ENCODE results near the gene TTC28.
"Not testable (repeated sequence)": the region's sequence is repeated elsewhere in the genome, so short reads cannot be mapped to it uniquely, and the experiment has no call there.

TTC28 gene

GRCh38 chr22:28514321-28514821 lies 165.3 kb downstream of the TTC28 start:
- Histone ChIP-seq H3F3A (ENCODE audit: insufficient read depth) (no peaks in the 10 kb centered on the region), H3K9ac (ENCODE audit: low read length) (no peak overlapping the region), H2AFZ (ENCODE audit: low read depth, low read length, severe bottlenecking) (no peak overlapping the region), H3K4me2 (ENCODE audit: low read depth, low read length, poor library complexity, severe bottlenecking) (no peak overlapping the region), H3K27me3 (ENCODE audit: low read length) (no peaks in the 10 kb centered on the region), H3K9me3 (ENCODE audit: insufficient read depth, low read length) (no peaks in the 10 kb centered on the region), H3K9me2 (replicated peaks; ENCODE audit: insufficient read depth, low read length) (no peaks in the 10 kb centered on the region), H4K20me1 (ENCODE audit: low read depth, low read length) (no peaks in the 10 kb centered on the region), H3K4me3 (ENCODE audit: insufficient read depth, low read length, poor library complexity, severe bottlenecking) (no peak overlapping the region), H3K36me3 (ENCODE audit: low read length) (no peaks in the 10 kb centered on the region), H3K79me2 (ENCODE audit: insufficient read depth, low read length) (no peaks in the 10 kb centered on the region), H3K27ac (ENCODE audit: low read depth, low read length) (no peak overlapping the region)
- TF ChIP-seq CTCF (IDR thresholded peaks at IDR 0.05; ENCODE audit: insufficient read depth, low read length, poor library complexity, severe bottlenecking) (no peak), EZH2phosphoT487 (conservative IDR thresholded peaks at IDR 0.05; ENCODE audit: low read length) (no peak)

GRCh38 chr22:28512387-28512786 lies 167.3 kb downstream of the TTC28 start:
- not testable (repeated sequence) for H3K4me2 ChIP-seq (ENCODE audit: low read depth, low read length, poor library complexity, severe bottlenecking); H3K9ac ChIP-seq (ENCODE audit: low read length)

GRCh38 chr22:28507896-28508295 lies 171.7 kb downstream of the TTC28 start:
- Histone ChIP-seq H3K79me2 (ENCODE audit: insufficient read depth, low read length) (no peaks in the 10 kb centered on the region), H3K9me2 (replicated peaks; ENCODE audit: insufficient read depth, low read length) (no peaks in the 10 kb centered on the region), H4K20me1 (ENCODE audit: low read depth, low read length) (no peaks in the 10 kb centered on the region), H2AFZ (ENCODE audit: low read depth, low read length, severe bottlenecking) (no peak overlapping the region), H3K4me3 (ENCODE audit: insufficient read depth, low read length, poor library complexity, severe bottlenecking) (no peak overlapping the region), H3K4me2 (ENCODE audit: low read depth, low read length, poor library complexity, severe bottlenecking) (no peak overlapping the region), H3K36me3 (ENCODE audit: low read length) (no peaks in the 10 kb centered on the region), H3K9me3 (ENCODE audit: insufficient read depth, low read length) (no peaks in the 10 kb centered on the region), H3F3A (ENCODE audit: insufficient read depth) (no peaks in the 10 kb centered on the region), H3K27me3 (ENCODE audit: low read length) (no peaks in the 10 kb centered on the region), H3K27ac (ENCODE audit: low read depth, low read length) (no peak overlapping the region), H3K9ac (ENCODE audit: low read length) (no peak overlapping the region)
- TF ChIP-seq CTCF (IDR thresholded peaks at IDR 0.05; ENCODE audit: insufficient read depth, low read length, poor library complexity, severe bottlenecking) = no peak
- TF ChIP-seq EZH2phosphoT487 (conservative IDR thresholded peaks at IDR 0.05; ENCODE audit: low read length) = no peak

More at GRCh38 chr22:28512387-28512786, 167.3 kb downstream of the TTC28 start:
- not testable (repeated sequence) for H3K27me3 ChIP-seq (ENCODE audit: low read length); H3F3A ChIP-seq (ENCODE audit: insufficient read depth); H3K9me3 ChIP-seq (ENCODE audit: insufficient read depth, low read length); H3K36me3 ChIP-seq (ENCODE audit: low read length); H3K27ac ChIP-seq (ENCODE audit: low read depth, low read length); H3K4me3 ChIP-seq (ENCODE audit: insufficient read depth, low read length, poor library complexity, severe bottlenecking); H3K79me2 ChIP-seq (ENCODE audit: insufficient read depth, low read length); H2AFZ ChIP-seq (ENCODE audit: low read depth, low read length, severe bottlenecking); H4K20me1 ChIP-seq (ENCODE audit: low read depth, low read length); H3K9me2 ChIP-seq (replicated peaks; ENCODE audit: insufficient read depth, low read length)

- Histone ChIP-seq H3K9me3 (ENCODE audit: insufficient read depth, low read length) (no peaks in the 10 kb centered on the region), H2AFZ (ENCODE audit: low read depth, low read length, severe bottlenecking) (no peak overlapping the region), H4K20me1 (ENCODE audit: low read depth, low read length) (no peaks in the 10 kb centered on the region), H3K36me3 (ENCODE audit: low read length) (no peaks in the 10 kb centered on the region), H3F3A (ENCODE audit: insufficient read depth) (no peaks in the 10 kb centered on the region), H3K27ac (ENCODE audit: low read depth, low read length) (no peak overlapping the region), H3K9me2 (replicated peaks; ENCODE audit: insufficient read depth, low read length) (no peaks in the 10 kb centered on the region), H3K4me3 (ENCODE audit: insufficient read depth, low read length, poor library complexity, severe bottlenecking) (no peak overlapping the region), H3K4me2 (ENCODE audit: low read depth, low read length, poor library complexity, severe bottlenecking) (no peak overlapping the region), H3K9ac (ENCODE audit: low read length) (no peak overlapping the region), H3K27me3 (ENCODE audit: low read length) (no peaks in the 10 kb centered on the region), H3K79me2 (ENCODE audit: insufficient read depth, low read length) (no peaks in the 10 kb centered on the region)
- TF ChIP-seq EZH2phosphoT487 (conservative IDR thresholded peaks at IDR 0.05; ENCODE audit: low read length) = no peak
- no peak for TF ChIP-seq CTCF (IDR thresholded peaks at IDR 0.05; ENCODE audit: insufficient read depth, low read length, poor library complexity, severe bottlenecking)
Measured at GRCh38 chr22:28506150-28506535, 173.5 kb downstream of the TTC28 start.

Data from SU-DHL-6 (cell line).